Measurements from ENCODE around the gene LMF1.

Gene LMF1

GRCh38 chr16:912684-913613 is 57.8 kb downstream of the LMF1 start:
- no peak for DNase-seq (ENCODE audit: low read depth)

DNA sequence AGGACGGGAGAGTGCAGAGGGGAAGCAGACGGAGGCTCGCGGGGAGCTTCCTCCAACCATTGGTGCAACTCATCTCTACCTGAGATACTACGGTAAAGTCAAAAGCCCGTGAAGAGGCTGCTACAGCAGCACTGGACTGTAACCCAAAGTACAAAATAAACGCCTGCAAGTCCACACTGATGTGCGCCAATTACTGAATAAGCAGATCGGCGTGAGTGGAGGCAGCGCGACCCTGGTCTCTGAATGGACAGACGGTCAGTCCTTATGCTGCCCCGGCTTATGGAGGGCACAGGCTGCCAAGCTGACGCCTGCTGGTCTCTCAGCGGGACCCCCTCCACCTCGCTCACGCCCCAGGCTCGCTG is 58.5 kb downstream of the LMF1 start:
- no peak for DNase-seq (ENCODE audit: low read depth)

- no peak for DNase-seq (ENCODE audit: low read depth)
Measured at GRCh38 chr16:911604-912321, 59.0 kb downstream of the LMF1 start.

DNA sequence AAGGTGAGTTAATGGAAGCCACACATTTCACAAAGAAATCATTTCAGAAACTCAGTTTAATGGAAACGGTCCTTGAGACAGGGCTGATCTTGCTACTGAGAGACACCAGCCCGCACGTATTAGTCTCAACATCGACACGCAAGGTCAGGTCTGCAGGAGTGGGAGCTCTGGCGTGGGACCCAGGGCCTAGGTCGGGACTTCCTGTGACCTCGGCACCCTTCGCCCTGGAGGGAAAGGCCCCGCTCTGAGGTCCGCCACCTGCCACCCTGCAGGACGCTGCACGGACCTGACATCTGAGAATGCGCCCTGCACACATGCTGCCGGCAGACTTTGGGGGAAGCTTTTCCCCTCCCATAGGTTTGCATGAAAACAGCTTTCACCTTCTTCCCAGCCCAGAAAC is 59.7 kb downstream of the LMF1 start:
- DNase-seq (ENCODE audit: low read depth): no peak

DNA sequence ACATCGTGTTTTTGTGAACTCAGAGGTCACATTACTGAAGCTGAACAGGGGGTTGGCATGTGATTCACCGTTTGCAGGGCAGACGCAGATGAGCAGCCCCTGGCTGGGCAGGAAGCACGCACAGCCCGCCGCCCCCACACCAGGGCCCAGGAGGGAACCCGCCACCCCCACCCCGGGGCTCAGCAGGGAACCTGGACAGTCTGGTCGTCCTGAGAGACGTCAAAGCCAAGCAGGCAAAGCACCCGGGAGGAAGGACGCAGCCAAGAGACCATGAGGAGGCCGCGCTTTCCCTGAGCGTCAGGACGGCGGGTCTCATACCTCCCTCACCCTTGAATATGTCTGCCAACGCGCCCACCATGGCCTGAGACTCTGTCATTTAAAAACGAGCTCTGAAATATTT is 60.6 kb downstream of the LMF1 start:
- no peak for DNase-seq (ENCODE audit: low read depth)

GRCh38 chr16:909281-910000 is 61.3 kb downstream of the LMF1 start:
- DNase-seq (ENCODE audit: low read depth): no peak

GRCh38 chr16:908526-909155 is 62.1 kb downstream of the LMF1 start:
- no peak for DNase-seq (ENCODE audit: low read depth)

GRCh38 chr16:907842-908241 is 62.9 kb downstream of the LMF1 start:
- DNase-seq (ENCODE audit: low read depth): no peak

DNA sequence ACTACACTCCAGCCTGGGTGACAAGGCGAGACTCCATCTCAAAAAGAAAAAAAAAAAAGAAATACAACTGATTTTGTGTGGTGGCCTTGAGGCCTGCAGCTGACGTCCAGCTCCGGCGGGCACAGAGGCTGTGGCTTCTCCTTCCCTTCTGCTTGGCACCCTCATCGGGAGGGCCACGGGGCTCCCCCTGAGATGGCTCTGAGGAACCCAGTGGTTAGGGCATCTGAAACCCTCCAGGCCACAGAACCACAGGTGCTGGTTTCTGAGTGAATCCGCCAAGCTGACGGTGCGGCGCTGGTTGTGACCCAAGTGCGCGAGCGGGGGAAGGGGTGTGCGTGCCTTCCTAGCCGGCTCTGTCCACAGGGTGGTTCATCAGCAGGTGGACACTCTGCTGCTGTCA is 63.4 kb downstream of the LMF1 start:
- no peak for DNase-seq (ENCODE audit: low read depth)

- DNase-seq (ENCODE audit: low read depth): no peak
Measured at GRCh38 chr16:906296-906695, 64.5 kb downstream of the LMF1 start.

- DNase-seq (ENCODE audit: low read depth): no peak
Measured at GRCh38 chr16:901715-902601, 68.8 kb downstream of the LMF1 start.

DNA sequence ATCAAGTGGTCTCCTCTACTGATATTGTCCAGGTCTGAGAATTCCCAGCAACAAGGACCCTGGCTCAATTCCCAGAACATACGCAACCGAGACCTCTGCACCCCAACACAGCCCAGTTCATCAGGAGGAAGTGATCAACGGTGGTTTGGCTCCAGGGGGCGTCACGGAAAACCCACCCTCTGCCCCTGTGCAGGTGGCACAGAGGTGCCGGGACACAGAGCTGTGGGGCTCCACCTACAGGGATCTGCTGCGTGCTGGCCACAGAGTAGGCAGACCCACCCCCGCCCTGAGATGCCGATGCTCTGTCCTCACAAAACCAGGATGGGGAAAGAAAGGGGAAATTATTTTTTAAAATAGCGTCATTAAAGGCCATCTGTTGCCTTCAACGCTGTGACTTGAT is 69.6 kb downstream of the LMF1 start:
- DNase-seq (ENCODE audit: low read depth): no peak

- no peak for DNase-seq (ENCODE audit: low read depth)
Measured at GRCh38 chr16:900211-900610, 70.6 kb downstream of the LMF1 start.

DNA sequence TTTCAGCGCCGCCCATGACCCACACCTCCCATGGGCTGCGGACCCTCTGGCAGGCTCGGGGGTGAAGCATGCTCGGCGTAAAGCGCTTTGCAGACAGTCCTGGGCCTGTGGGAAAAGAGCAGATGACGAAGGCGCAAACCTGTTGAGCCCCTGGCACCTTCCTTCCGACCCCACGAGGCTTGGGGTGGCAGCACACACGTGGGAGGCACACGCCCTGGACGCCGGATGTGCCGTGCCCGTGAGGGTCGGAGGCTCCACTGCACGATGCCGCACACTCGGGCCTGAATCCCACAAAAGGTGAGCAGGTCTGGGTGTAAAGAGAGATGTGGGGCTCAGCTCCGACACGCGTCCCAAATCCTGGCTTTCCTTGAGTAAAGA is 71.1 kb downstream of the LMF1 start:
- no peak for DNase-seq (ENCODE audit: low read depth)

GRCh38 chr16:898761-899682 is 71.8 kb downstream of the LMF1 start:
- DNase-seq (ENCODE audit: low read depth): no peak

DNA sequence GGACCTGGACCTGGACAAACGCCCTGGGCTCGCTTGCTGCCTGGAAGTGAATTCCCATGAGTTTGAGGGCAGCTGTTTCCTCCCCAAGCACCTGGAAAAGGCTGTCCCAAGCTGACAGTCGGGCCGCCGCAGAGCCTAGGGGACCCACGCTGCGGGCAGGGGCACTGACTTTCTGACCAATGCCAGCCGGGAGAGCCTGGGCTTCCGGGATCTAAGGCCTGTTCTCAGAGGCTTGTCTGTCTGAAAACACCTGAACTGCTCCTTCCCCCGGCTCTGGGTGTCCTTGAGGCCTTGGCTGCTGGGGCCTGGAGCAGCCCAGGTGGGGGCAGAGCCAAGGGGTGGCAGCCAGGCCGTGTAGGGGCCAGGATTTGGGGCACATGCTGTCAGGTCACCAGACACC is 72.6 kb downstream of the LMF1 start:
- DNase-seq (ENCODE audit: low read depth): no peak

DNA sequence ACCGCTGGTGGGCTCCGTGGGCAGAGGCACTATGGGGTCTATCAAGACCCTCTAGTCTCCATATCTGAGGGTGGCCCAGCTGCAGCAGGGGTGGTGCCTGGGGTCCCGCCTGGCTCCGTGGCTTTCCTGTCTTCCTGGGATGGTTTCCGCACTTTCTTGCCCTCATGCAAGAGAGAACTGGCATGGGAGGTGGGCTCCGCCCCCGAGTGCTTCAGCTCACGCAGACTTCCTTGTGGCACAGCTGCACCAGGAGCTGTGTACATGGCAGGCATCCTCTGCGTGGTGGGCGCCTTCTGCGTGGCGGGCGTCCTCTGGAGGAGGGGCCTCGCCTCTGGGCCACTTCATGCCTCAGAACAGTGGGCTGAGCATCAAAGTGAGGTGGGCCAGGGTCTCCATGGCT is 73.1 kb downstream of the LMF1 start:
- DNase-seq (ENCODE audit: low read depth): no peak

- no peak for DNase-seq (ENCODE audit: low read depth)
Measured at GRCh38 chr16:897200-897543, 73.6 kb downstream of the LMF1 start.

DNA sequence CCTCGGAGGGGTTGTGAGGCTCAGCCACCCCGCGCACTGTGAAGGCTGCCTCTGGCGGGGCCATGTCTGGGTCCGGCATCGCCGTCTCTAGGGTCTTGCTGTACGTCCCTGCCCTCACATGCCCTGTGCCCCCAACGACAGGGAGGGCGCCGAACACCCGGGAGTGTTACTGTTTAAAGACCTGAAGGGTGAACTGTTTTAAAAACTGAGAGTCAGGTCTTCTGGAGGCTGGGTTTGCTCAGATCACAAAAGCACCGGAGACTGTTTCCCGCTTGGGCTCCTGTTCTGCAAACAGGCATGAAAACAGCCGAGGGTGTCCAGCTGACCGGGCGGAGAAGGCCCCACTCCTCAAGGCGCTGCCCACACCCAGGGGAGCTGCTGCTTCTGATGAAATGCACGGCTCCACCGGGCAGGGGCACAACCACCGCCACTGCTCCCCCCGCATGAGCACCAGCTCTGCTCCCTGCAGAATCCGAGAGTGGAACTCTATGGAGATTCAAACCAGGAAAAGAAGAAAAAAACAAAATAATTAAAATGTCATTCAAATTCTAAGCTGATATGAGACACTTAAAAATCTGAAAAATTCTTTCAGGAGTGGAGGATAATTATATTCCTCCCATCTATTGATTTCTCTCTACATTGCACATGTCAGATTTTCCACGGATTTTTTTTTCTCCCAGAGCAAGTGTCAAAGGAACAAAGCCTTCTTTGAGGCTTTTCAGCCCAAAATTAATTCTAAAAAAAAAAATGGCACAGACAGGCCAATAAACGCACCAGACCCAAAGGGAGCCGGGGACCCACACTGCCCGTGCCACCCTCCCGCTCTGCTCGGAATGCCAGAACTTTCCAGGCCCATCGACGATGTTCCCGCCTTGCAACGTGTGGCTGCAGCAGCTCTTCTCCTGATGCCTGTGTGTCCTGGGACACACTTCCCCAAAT is 74.3 kb downstream of the LMF1 start:
- DNase-seq (ENCODE audit: low read depth): no peak

Measured in fibroblast of gingiva (primary cell).